ENCODE measurements around the gene ACMSD. TPM values are rescaled to one million over a fixed set of nuclear protein-coding genes. Genes with fewer than 3 reads are reported as not detected.

ACMSD gene
- total RNA-seq, 4 donors from 2014 or later = not detected

GRCh38 chr2:134839649-134840048 lies 1.2 kb downstream of the ACMSD start:
- H3K27ac ChIP-seq = no peak overlapping the region
- no peaks in the 10 kb centered on the region for H3K27me3 ChIP-seq
- WGBS, 2 donors = 88 to 92% methylated on average over 2 of the region's 2 CpGs
- DNase-seq (ENCODE audit: low spot score in 2 of 2) = no peak
- TF ChIP-seq EP300 (IDR thresholded peaks at IDR 0.05) = no peak
- TF ChIP-seq CTCF (IDR thresholded peaks at IDR 0.05) = no peak
- no peak for TF ChIP-seq POLR2A (IDR thresholded peaks at IDR 0.05)
- H3K4me1 ChIP-seq = no peaks in the 10 kb centered on the region
- H3K4me3 ChIP-seq = no peak overlapping the region
- no peaks in the 10 kb centered on the region for H3K36me3 ChIP-seq
- H3K9me3 ChIP-seq = peaks cover 0 to 19% (median 0%) of the 10 kb centered on the region in 4 donors

GRCh38 chr2:134842930-134843490 lies 4.6 kb downstream of the ACMSD start:
- Histone ChIP-seq H3K4me1 (no peaks in the 10 kb centered on the region), H3K4me3 (no peak overlapping the region), H3K27ac (no peak overlapping the region), H3K9me3 (no peaks in the 10 kb centered on the region), H3K36me3 (no peaks in the 10 kb centered on the region), H3K27me3 (no peaks in the 10 kb centered on the region)
- no peak for DNase-seq (ENCODE audit: low spot score in 2 of 2)
- 78 to 81% methylated on average over 2 of the region's 2 CpGs for WGBS, 2 donors
- TF ChIP-seq EP300 (IDR thresholded peaks at IDR 0.05) (no peak), CTCF (IDR thresholded peaks at IDR 0.05) (no peak), POLR2A (IDR thresholded peaks at IDR 0.05) (no peak)

- no peak overlapping the region for H3K4me3 ChIP-seq
- no peaks in the 10 kb centered on the region for H3K4me1 ChIP-seq
- no peaks in the 10 kb centered on the region for H3K36me3 ChIP-seq
- H3K9me3 ChIP-seq = no peaks in the 10 kb centered on the region
- H3K27me3 ChIP-seq = no peaks in the 10 kb centered on the region
- WGBS, 2 donors = 70 to 77% methylated on average over 4 of the region's 4 CpGs
- DNase-seq (ENCODE audit: low spot score in 2 of 2) = no peak
- TF ChIP-seq POLR2A (IDR thresholded peaks at IDR 0.05) (no peak), CTCF (IDR thresholded peaks at IDR 0.05) (no peak), EP300 (IDR thresholded peaks at IDR 0.05) (no peak)
- no peak overlapping the region for H3K27ac ChIP-seq
These were observed 5.6 kb downstream of the ACMSD start for GRCh38 chr2:134843968-134844367.

- Histone ChIP-seq H3K27me3 (no peaks in the 10 kb centered on the region), H3K36me3 (no peaks in the 10 kb centered on the region), H3K4me3 (no peak overlapping the region), H3K9me3 (peaks cover 0 to 4% (median 0%) of the 10 kb centered on the region in 4 donors), H3K27ac (no peak overlapping the region), H3K4me1 (no peaks in the 10 kb centered on the region)
- WGBS, 2 donors = 87 to 95% methylated on average over 2 of the region's 2 CpGs
- no peak for DNase-seq (ENCODE audit: low spot score in 2 of 2)
- TF ChIP-seq EP300 (IDR thresholded peaks at IDR 0.05) (no peak), POLR2A (IDR thresholded peaks at IDR 0.05) (no peak), CTCF (IDR thresholded peaks at IDR 0.05) (no peak)
These were observed 6.6 kb downstream of the ACMSD start for GRCh38 chr2:134845028-134845427.

GRCh38 chr2:134845719-134846118 lies 7.3 kb downstream of the ACMSD start:
- Histone ChIP-seq H3K36me3 (no peaks in the 10 kb centered on the region), H3K9me3 (peaks cover 0 to 4% (median 0%) of the 10 kb centered on the region in 4 donors), H3K27ac (no peak overlapping the region), H3K4me1 (no peaks in the 10 kb centered on the region), H3K27me3 (no peaks in the 10 kb centered on the region), H3K4me3 (no peak overlapping the region)
- TF ChIP-seq EP300 (IDR thresholded peaks at IDR 0.05) (no peak), POLR2A (IDR thresholded peaks at IDR 0.05) (no peak), CTCF (IDR thresholded peaks at IDR 0.05) (no peak)
- no peak for DNase-seq (ENCODE audit: low spot score in 2 of 2)
- 50 to 51% methylated on average over 2 of the region's 2 CpGs for WGBS, 2 donors

All from tibial nerve (tissue), 4 donors.